ENCODE data around the gene INPP4B.

Gene INPP4B

GRCh38 chr4:142128529-142128928 is 717.6 kb downstream of the INPP4B start:
- no peak for DNase-seq (ENCODE audit: low spot score)

GRCh38 chr4:142126890-142127497 is 719.1 kb downstream of the INPP4B start:
- no peak for DNase-seq (ENCODE audit: low spot score)

GRCh38 chr4:142124874-142125273 is 721.2 kb downstream of the INPP4B start:
- no peak for DNase-seq (ENCODE audit: low spot score)

- no peak for DNase-seq (ENCODE audit: low spot score)
Measured at GRCh38 chr4:142121448-142122350, 724.4 kb downstream of the INPP4B start.

GRCh38 chr4:142120921-142121320 is 725.2 kb downstream of the INPP4B start:
- DNase-seq (ENCODE audit: low spot score), result no peak

- no peak for DNase-seq (ENCODE audit: low spot score)
Measured at GRCh38 chr4:142112451-142112850, 733.6 kb downstream of the INPP4B start.

- no peak for DNase-seq (ENCODE audit: low spot score)
Measured at GRCh38 chr4:142110136-142110535, 736.0 kb downstream of the INPP4B start.

- no peak for DNase-seq (ENCODE audit: low spot score)
Measured at GRCh38 chr4:142104041-142104440, 742.1 kb downstream of the INPP4B start.

GRCh38 chr4:142101401-142101800 is 744.7 kb downstream of the INPP4B start:
- DNase-seq (ENCODE audit: low spot score), result no peak

- DNase-seq (ENCODE audit: low spot score), result no peak
Measured at GRCh38 chr4:142100941-142101340, 745.2 kb downstream of the INPP4B start.

- DNase-seq (ENCODE audit: low spot score), result no peak
Measured at GRCh38 chr4:142098900-142099545, 747.1 kb downstream of the INPP4B start.

GRCh38 chr4:142098380-142098779 is 747.7 kb downstream of the INPP4B start:
- DNase-seq (ENCODE audit: low spot score), result no peak

GRCh38 chr4:142097015-142097414 is 749.1 kb downstream of the INPP4B start:
- no peak for DNase-seq (ENCODE audit: low spot score)

GRCh38 chr4:142095886-142096605 is 750.1 kb downstream of the INPP4B start:
- DNase-seq (ENCODE audit: low spot score), result no peak

GRCh38 chr4:142092941-142093340 is 753.2 kb downstream of the INPP4B start:
- DNase-seq (ENCODE audit: low spot score), result no peak

GRCh38 chr4:142091691-142092182 is 754.4 kb downstream of the INPP4B start:
- no peak for DNase-seq (ENCODE audit: low spot score)

- no peak for DNase-seq (ENCODE audit: low spot score)
Measured at GRCh38 chr4:142091085-142091513, 755.0 kb downstream of the INPP4B start.

GRCh38 chr4:142088906-142089305 is 757.2 kb downstream of the INPP4B start:
- no peak for DNase-seq (ENCODE audit: low spot score)

- no peak for DNase-seq (ENCODE audit: low spot score)
Measured at GRCh38 chr4:142085513-142086292, 760.4 kb downstream of the INPP4B start.

GRCh38 chr4:142083264-142083663 is 762.8 kb downstream of the INPP4B start:
- no peak for DNase-seq (ENCODE audit: low spot score)

- no peak for DNase-seq (ENCODE audit: low spot score)
Measured at GRCh38 chr4:142081025-142081424, 765.1 kb downstream of the INPP4B start.
